ENCODE measurements around the gene ALOX12B.

ALOX12B gene

GRCh38 chr17:8100763-8101162 is 13.2 kb upstream of the ALOX12B start:
- Histone ChIP-seq H3K9me3 (ENCODE audit: low read length) (no peaks in the 10 kb centered on the region), H3K4me3 (ENCODE audit: low read depth in 1 of 2, low read length in 2 of 2) (no peak overlapping the region), H3K36me3 (ENCODE audit: insufficient read depth, low read length) (no peaks in the 10 kb centered on the region), H3K9ac (ENCODE audit: low read length) (no peak overlapping the region), H3K27me3 (ENCODE audit: control insufficient read depth in 1 of 2, insufficient read depth in 2 of 2, low read length in 2 of 2) (no peaks in the 10 kb centered on the region), H3K4me1 (ENCODE audit: insufficient read depth, low read length) (no peaks in the 10 kb centered on the region), H3K27ac (ENCODE audit: low read depth, low read length) (no peak overlapping the region)

- Histone ChIP-seq H3K9me3 (ENCODE audit: low read length) (no peaks in the 10 kb centered on the region), H3K4me1 (ENCODE audit: insufficient read depth, low read length) (no peaks in the 10 kb centered on the region), H3K36me3 (ENCODE audit: insufficient read depth, low read length) (no peaks in the 10 kb centered on the region), H3K9ac (ENCODE audit: low read length) (no peak overlapping the region), H3K27me3 (ENCODE audit: control insufficient read depth in 1 of 2, insufficient read depth in 2 of 2, low read length in 2 of 2) (no peaks in the 10 kb centered on the region), H3K27ac (ENCODE audit: low read depth, low read length) (no peak overlapping the region), H3K4me3 (ENCODE audit: low read depth in 1 of 2, low read length in 2 of 2) (no peak overlapping the region)
Observed at GRCh38 chr17:8100111-8100510, 12.6 kb upstream of the ALOX12B start.

GRCh38 chr17:8096541-8096940 is 9.0 kb upstream of the ALOX12B start:
- Histone ChIP-seq H3K9me3 (ENCODE audit: low read length) (no peaks in the 10 kb centered on the region), H3K4me1 (ENCODE audit: insufficient read depth, low read length) (no peaks in the 10 kb centered on the region), H3K9ac (ENCODE audit: low read length) (no peak overlapping the region), H3K36me3 (ENCODE audit: insufficient read depth, low read length) (no peaks in the 10 kb centered on the region), H3K27me3 (ENCODE audit: control insufficient read depth in 1 of 2, insufficient read depth in 2 of 2, low read length in 2 of 2) (peaks cover 0 to 5% of the 10 kb centered on the region in 2 donors), H3K27ac (ENCODE audit: low read depth, low read length) (no peak overlapping the region), H3K4me3 (ENCODE audit: low read depth in 1 of 2, low read length in 2 of 2) (no peak overlapping the region)

- H3K9ac ChIP-seq (ENCODE audit: low read length), result no peak overlapping the region
- H3K36me3 ChIP-seq (ENCODE audit: insufficient read depth, low read length), result no peaks in the 10 kb centered on the region
- no peak overlapping the region for H3K4me3 ChIP-seq (ENCODE audit: low read depth in 1 of 2, low read length in 2 of 2)
- no peaks in the 10 kb centered on the region for H3K4me1 ChIP-seq (ENCODE audit: insufficient read depth, low read length)
- H3K27ac ChIP-seq (ENCODE audit: low read depth, low read length), result no peak overlapping the region
- peaks cover 0 to 5% of the 10 kb centered on the region in 2 donors for H3K27me3 ChIP-seq (ENCODE audit: control insufficient read depth in 1 of 2, insufficient read depth in 2 of 2, low read length in 2 of 2)
- no peaks in the 10 kb centered on the region for H3K9me3 ChIP-seq (ENCODE audit: low read length)
Observed at GRCh38 chr17:8095361-8095760, 7.8 kb upstream of the ALOX12B start.

GRCh38 chr17:8091033-8091687 is 3.6 kb upstream of the ALOX12B start:
- H3K9me3 ChIP-seq (ENCODE audit: low read length), result no peaks in the 10 kb centered on the region
- no peaks in the 10 kb centered on the region for H3K36me3 ChIP-seq (ENCODE audit: insufficient read depth, low read length)
- no peak overlapping the region for H3K4me3 ChIP-seq (ENCODE audit: low read depth in 1 of 2, low read length in 2 of 2)
- no peaks in the 10 kb centered on the region for H3K4me1 ChIP-seq (ENCODE audit: insufficient read depth, low read length)
- H3K9ac ChIP-seq (ENCODE audit: low read length), result no peak overlapping the region
- H3K27me3 ChIP-seq (ENCODE audit: control insufficient read depth in 1 of 2, insufficient read depth in 2 of 2, low read length in 2 of 2), result peaks cover 4 to 5% of the 10 kb centered on the region in 2 donors
- no peak overlapping the region for H3K27ac ChIP-seq (ENCODE audit: low read depth, low read length)

- Histone ChIP-seq H3K27me3 (ENCODE audit: control insufficient read depth in 1 of 2, insufficient read depth in 2 of 2, low read length in 2 of 2) (peaks cover 5 to 11% of the 10 kb centered on the region in 2 donors), H3K4me1 (ENCODE audit: insufficient read depth, low read length) (no peaks in the 10 kb centered on the region), H3K9ac (ENCODE audit: low read length) (no peak overlapping the region), H3K36me3 (ENCODE audit: insufficient read depth, low read length) (no peaks in the 10 kb centered on the region), H3K9me3 (ENCODE audit: low read length) (no peaks in the 10 kb centered on the region), H3K27ac (ENCODE audit: low read depth, low read length) (no peak overlapping the region), H3K4me3 (ENCODE audit: low read depth in 1 of 2, low read length in 2 of 2) (no peak overlapping the region)
Observed at GRCh38 chr17:8089728-8090127, 2.2 kb upstream of the ALOX12B start.

- H3K4me3 ChIP-seq (ENCODE audit: low read depth in 1 of 2, low read length in 2 of 2), result no peak overlapping the region
- no peak overlapping the region for H3K27ac ChIP-seq (ENCODE audit: low read depth, low read length)
- H3K27me3 ChIP-seq (ENCODE audit: control insufficient read depth in 1 of 2, insufficient read depth in 2 of 2, low read length in 2 of 2), result peaks cover 5 to 18% of the 10 kb centered on the region in 2 donors
- H3K4me1 ChIP-seq (ENCODE audit: insufficient read depth, low read length), result no peaks in the 10 kb centered on the region
- H3K36me3 ChIP-seq (ENCODE audit: insufficient read depth, low read length), result no peaks in the 10 kb centered on the region
- no peak overlapping the region for H3K9ac ChIP-seq (ENCODE audit: low read length)
- H3K9me3 ChIP-seq (ENCODE audit: low read length), result no peaks in the 10 kb centered on the region
Observed at GRCh38 chr17:8087952-8088230, 375 bp upstream of the ALOX12B start.

GRCh38 chr17:8084250-8084649 is 3.3 kb downstream of the ALOX12B start:
- Histone ChIP-seq H3K4me3 (ENCODE audit: low read depth in 1 of 2, low read length in 2 of 2) (no peak overlapping the region), H3K27me3 (ENCODE audit: control insufficient read depth in 1 of 2, insufficient read depth in 2 of 2, low read length in 2 of 2) (peaks cover 11 to 40% of the 10 kb centered on the region in 2 donors), H3K27ac (ENCODE audit: low read depth, low read length) (no peak overlapping the region), H3K36me3 (ENCODE audit: insufficient read depth, low read length) (no peaks in the 10 kb centered on the region), H3K9ac (ENCODE audit: low read length) (no peak overlapping the region), H3K4me1 (ENCODE audit: insufficient read depth, low read length) (peaks cover 5% of the 10 kb centered on the region), H3K9me3 (ENCODE audit: low read length) (no peaks in the 10 kb centered on the region)

GRCh38 chr17:8082292-8082691 is 5.2 kb downstream of the ALOX12B start:
- peaks cover 13 to 53% of the 10 kb centered on the region in 2 donors for H3K27me3 ChIP-seq (ENCODE audit: control insufficient read depth in 1 of 2, insufficient read depth in 2 of 2, low read length in 2 of 2)
- H3K9me3 ChIP-seq (ENCODE audit: low read length), result no peaks in the 10 kb centered on the region
- H3K9ac ChIP-seq (ENCODE audit: low read length), result no peak overlapping the region
- no peak overlapping the region for H3K27ac ChIP-seq (ENCODE audit: low read depth, low read length)
- peaks cover 5% of the 10 kb centered on the region for H3K4me1 ChIP-seq (ENCODE audit: insufficient read depth, low read length)
- H3K4me3 ChIP-seq (ENCODE audit: low read depth in 1 of 2, low read length in 2 of 2), result no peak overlapping the region
- H3K36me3 ChIP-seq (ENCODE audit: insufficient read depth, low read length), result no peaks in the 10 kb centered on the region

- H3K9ac ChIP-seq (ENCODE audit: low read length), result no peak overlapping the region
- H3K9me3 ChIP-seq (ENCODE audit: low read length), result no peaks in the 10 kb centered on the region
- H3K4me1 ChIP-seq (ENCODE audit: insufficient read depth, low read length), result peaks cover 5% of the 10 kb centered on the region
- H3K27me3 ChIP-seq (ENCODE audit: control insufficient read depth in 1 of 2, insufficient read depth in 2 of 2, low read length in 2 of 2), result peaks cover 17 to 56% of the 10 kb centered on the region in 2 donors
- no peak overlapping the region for H3K4me3 ChIP-seq (ENCODE audit: low read depth in 1 of 2, low read length in 2 of 2)
- no peaks in the 10 kb centered on the region for H3K36me3 ChIP-seq (ENCODE audit: insufficient read depth, low read length)
- H3K27ac ChIP-seq (ENCODE audit: low read depth, low read length), result no peak overlapping the region
Observed at GRCh38 chr17:8081876-8082275, 5.6 kb downstream of the ALOX12B start.

- Histone ChIP-seq H3K36me3 (ENCODE audit: insufficient read depth, low read length) (no peaks in the 10 kb centered on the region), H3K9me3 (ENCODE audit: low read length) (no peaks in the 10 kb centered on the region), H3K4me3 (ENCODE audit: low read depth in 1 of 2, low read length in 2 of 2) (no peak overlapping the region), H3K4me1 (ENCODE audit: insufficient read depth, low read length) (peaks cover 5% of the 10 kb centered on the region), H3K27ac (ENCODE audit: low read depth, low read length) (no peak overlapping the region), H3K9ac (ENCODE audit: low read length) (no peak overlapping the region), H3K27me3 (ENCODE audit: control insufficient read depth in 1 of 2, insufficient read depth in 2 of 2, low read length in 2 of 2) (peaks cover 21 to 64% of the 10 kb centered on the region in 2 donors)
Observed at GRCh38 chr17:8080799-8081219, 6.7 kb downstream of the ALOX12B start.

- H3K36me3 ChIP-seq (ENCODE audit: insufficient read depth, low read length), result no peaks in the 10 kb centered on the region
- H3K27me3 ChIP-seq (ENCODE audit: control insufficient read depth in 1 of 2, insufficient read depth in 2 of 2, low read length in 2 of 2), result peaks cover 26 to 65% of the 10 kb centered on the region in 2 donors
- H3K9me3 ChIP-seq (ENCODE audit: low read length), result no peaks in the 10 kb centered on the region
- peaks cover 5% of the 10 kb centered on the region for H3K4me1 ChIP-seq (ENCODE audit: insufficient read depth, low read length)
- H3K4me3 ChIP-seq (ENCODE audit: low read depth in 1 of 2, low read length in 2 of 2), result peak overlapping the region in 1 of 2 donors; percentile 55
- H3K27ac ChIP-seq (ENCODE audit: low read depth, low read length), result no peak overlapping the region
- H3K9ac ChIP-seq (ENCODE audit: low read length), result no peak overlapping the region
Observed at GRCh38 chr17:8080208-8080798, 7.2 kb downstream of the ALOX12B start.

Measured in muscle layer of colon (tissue), 2 donors.